ENCODE measurements around the gene PLCE1.

PLCE1 gene

DNA sequence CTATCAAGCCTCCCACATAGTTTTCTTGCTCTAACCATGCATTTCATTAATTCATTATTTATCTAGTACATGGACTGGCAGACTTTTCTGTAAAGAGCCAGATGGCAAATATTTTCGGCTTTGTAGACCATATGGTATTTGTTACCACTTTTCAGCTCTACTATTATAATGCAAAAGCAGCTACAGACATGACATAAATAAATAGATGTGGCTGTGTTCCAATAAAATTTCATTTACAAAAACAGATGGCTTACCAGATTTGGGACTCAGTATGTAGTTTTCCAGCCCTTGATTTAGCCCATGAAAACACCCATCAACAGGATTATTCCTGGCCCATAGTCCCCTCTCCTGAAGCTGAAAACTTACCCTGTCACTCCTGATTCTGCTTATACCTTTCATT is 32.1 kb downstream of the PLCE1 start:
- DNase-seq: no peak

- DNase-seq: no peak
Measured at GRCh38 chr10:94027197-94027596, 33.5 kb downstream of the PLCE1 start.

- DNase-seq: no peak
Measured at GRCh38 chr10:94029955-94030354, 36.2 kb downstream of the PLCE1 start.

GRCh38 chr10:94035982-94036765 is 42.4 kb downstream of the PLCE1 start:
- DNase-seq: no peak

DNA sequence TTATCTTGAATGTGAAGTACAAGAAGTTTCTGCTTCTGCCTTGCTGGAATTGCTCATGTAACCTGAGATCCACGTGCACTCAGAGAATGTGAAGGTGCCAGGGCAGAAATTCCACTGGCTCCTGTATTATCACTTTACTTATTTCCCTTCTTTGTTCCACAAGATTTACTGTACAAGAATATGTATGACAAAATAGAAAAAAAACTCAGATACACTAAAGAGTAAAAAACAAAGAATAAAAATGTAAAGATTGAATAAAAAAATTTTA is 43.0 kb downstream of the PLCE1 start:
- DNase-seq: no peak

DNA sequence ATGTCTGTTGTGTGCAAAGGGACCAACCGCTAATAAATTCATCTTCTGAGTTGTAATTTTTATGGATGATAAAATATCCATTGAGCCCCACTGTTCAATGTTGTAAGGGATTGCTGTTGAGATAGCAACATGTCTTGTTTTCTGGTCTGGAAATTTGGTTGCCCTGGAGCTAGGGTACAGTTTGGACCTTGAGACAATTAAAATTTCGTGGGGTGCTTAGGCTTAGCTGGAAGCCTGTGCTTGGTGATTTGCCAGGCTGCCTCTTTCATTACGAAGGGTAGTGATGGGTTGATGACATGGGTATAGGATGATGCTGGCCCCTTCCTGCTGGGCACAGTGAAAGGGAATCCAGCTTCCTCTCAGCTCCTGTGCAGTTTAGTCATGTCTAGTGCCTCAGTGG is 43.6 kb downstream of the PLCE1 start:
- no peak for DNase-seq

DNA sequence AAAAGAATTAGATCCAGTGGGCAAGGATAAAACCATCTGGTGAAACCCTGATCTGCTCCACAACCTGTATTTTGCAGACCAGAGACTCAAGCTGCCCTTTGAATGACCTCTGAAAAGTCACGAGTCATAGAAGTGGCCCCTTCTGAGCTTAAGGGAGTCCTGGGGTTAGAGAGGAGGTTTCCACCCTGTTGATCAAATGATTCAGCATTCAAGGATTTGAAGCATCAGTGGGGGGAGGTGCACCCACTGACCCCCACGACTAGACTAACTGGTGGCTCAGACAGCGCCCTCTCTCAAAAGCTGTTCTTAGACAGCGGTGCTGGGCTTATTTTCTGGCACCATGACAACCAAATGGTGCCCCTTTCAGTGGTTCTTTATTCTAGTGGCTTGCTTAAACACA is 44.3 kb downstream of the PLCE1 start:
- no peak for DNase-seq

DNA sequence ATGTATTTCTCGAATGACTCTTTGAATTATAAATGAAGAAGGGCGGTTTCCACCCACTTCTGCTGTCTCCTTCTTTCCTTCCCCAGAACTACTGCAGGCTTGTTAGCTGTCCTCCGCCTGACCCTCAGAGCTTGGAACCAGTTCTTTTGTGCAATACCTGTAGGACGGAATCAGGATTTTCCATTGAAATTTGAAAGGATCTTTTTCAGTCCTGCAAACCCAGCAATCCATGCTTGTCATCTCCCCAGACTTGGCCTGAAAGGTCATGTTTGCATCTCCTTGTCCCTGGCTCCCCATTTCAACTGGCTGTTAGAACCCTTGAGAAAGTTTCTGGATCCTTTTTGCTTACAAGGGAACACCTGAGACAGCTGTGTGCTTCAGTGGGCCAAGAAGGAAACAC is 47.5 kb downstream of the PLCE1 start:
- no peak for DNase-seq

DNA sequence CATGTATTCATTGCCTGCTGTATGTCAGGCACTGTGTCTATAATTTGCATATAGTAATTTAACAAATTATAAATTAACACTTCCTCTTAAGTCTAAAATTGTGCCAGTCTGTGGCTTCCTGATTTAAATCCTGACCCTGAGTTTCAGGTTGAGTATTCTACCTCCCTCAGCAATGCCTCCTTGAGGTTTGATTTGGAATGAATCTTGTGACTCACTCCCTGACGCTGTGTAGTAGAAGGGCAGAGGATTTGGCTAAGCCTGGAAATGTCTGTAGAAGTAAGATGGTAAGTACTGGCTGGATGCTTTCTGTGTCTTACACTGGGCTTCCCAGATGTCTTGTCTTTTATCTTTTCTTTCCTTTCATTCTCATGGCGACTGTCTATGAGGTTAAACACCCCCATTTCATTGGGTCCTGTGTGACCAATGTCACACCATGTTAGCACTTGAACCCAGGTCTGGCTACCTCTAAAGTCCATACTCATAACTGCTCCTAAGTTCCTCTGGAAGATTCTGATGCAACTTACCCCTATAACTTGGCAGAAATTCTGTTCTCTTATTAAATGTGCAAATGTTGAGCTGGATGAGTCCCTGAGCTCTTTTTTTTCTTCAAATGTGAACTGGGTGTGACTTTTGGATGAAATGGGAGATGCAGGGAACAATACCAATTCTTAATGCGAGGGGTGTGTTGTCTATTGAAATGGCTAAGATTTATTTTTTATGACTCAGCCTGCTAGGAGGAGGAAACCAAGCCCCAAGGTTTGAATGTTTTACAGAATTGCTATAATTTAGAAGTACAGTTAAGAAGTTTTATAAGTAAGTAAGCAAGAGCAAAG is 48.5 kb downstream of the PLCE1 start:
- DNase-seq: no peak

DNA sequence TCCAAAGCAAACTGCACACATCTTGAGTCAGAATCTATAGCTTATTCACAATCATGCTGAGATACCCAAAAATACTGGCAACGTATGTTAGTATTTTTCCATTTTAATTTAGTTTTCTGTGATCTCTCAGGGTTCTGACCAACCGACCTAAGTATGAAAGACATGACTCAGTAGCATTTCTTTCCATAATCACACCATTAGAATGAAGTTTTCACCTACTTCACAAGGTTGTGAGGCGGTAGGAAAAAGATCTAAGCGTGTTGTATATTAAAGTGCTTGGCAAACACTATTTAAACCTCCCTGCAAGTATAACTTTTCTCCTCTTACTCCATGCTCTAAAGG is 49.1 kb downstream of the PLCE1 start:
- no peak for DNase-seq
